NB4 (cell line): ENCODE data around the gene RAD51B.

ENCODE experiments used
- MAX ChIP-seq: IDR thresholded peaks from 2 replicates; pipeline ENCODE4 v1.6.1; 2011; ENCODE audit warnings: low read depth, low read length
- POLR2A ChIP-seq: IDR thresholded peaks from 2 replicates; pipeline ENCODE4 v1.6.1; 2011; ENCODE audit warnings: mild to moderate bottlenecking; ENCODE audit not compliant: insufficient read length; ENCODE audit errors: extremely low read depth

- TF ChIP-seq MAX (no peak), POLR2A (no peak)
These were observed 220.0 kb downstream of the RAD51B start for GRCh38 chr14:68039593-68039992.
